Loucy (cell line): Measurements from ENCODE around the gene TJAP1.

Source experiments
- H2AFZ ChIP-seq: fragments of 200-600 bp; sonication (generic); 2 replicates; pipeline ENCODE4 v1.6.0; 2016; ENCODE audit warnings: antibody characterized with exemption, mild to moderate bottlenecking, low read length, moderate library complexity
- H3F3A ChIP-seq: fragments of 200-600 bp; 2 replicates; pipeline ENCODE4 v1.6.0; 2016; ENCODE audit warnings: antibody characterized with exemption, low read depth, mild to moderate bottlenecking
- H3K27me3 ChIP-seq: fragments of 200-600 bp; sonication (generic); 2 replicates; pipeline ENCODE4 v1.6.1; 2014; ENCODE audit warnings: low read length, mild to moderate bottlenecking; ENCODE audit not compliant: insufficient read depth, poor library complexity, severe bottlenecking
- H3K36me3 ChIP-seq: fragments of 200-600 bp; sonication (generic); 2 replicates; pipeline ENCODE4 v1.6.1; 2016; ENCODE audit warnings: low read length; ENCODE audit not compliant: insufficient read depth
- H3K4me1 ChIP-seq: fragments of 200-600 bp; sonication (generic); 2 replicates; pipeline ENCODE4 v1.5.1; 2014; ENCODE audit warnings: low read length, mild to moderate bottlenecking; ENCODE audit not compliant: insufficient read depth, poor library complexity, severe bottlenecking
- H3K4me2 ChIP-seq: fragments of 200-600 bp; sonication (generic); 2 replicates; pipeline ENCODE4 v1.6.0; 2014; ENCODE audit warnings: antibody characterized with exemption, low read length, low read depth, mild to moderate bottlenecking; ENCODE audit not compliant: poor library complexity, severe bottlenecking
- H3K4me3 ChIP-seq: fragments of 200-600 bp; sonication (generic); 2 replicates; pipeline ENCODE4 v1.5.1; 2014; ENCODE audit warnings: low read length, mild to moderate bottlenecking, mixed read lengths; ENCODE audit not compliant: poor library complexity, severe bottlenecking
- H3K79me2 ChIP-seq: fragments of 200-600 bp; sonication (generic); 2 replicates; pipeline ENCODE4 v1.6.1; 2014; ENCODE audit warnings: low read length; ENCODE audit not compliant: insufficient read depth
- H3K9ac ChIP-seq: fragments of 200-600 bp; sonication (generic); 2 replicates; pipeline ENCODE4 v1.6.0; 2014; ENCODE audit warnings: mild to moderate bottlenecking, low read depth, low read length, moderate library complexity; ENCODE audit not compliant: poor library complexity, severe bottlenecking
- H3K9me2 ChIP-seq: fragments of 200-600 bp; sonication (generic); replicated peaks from 2 replicates; pipeline ENCODE4 v1.6.1; 2016; ENCODE audit warnings: low read depth, low read length, mixed read lengths
- H3K9me3 ChIP-seq: fragments of 200-600 bp; sonication (generic); 2 replicates; pipeline ENCODE4 v1.6.1; 2014; ENCODE audit warnings: mild to moderate bottlenecking, antibody characterized with exemption, low read length, low read depth; ENCODE audit not compliant: insufficient read depth
- H4K20me1 ChIP-seq: fragments of 200-600 bp; sonication (generic); 2 replicates; pipeline ENCODE4 v1.6.0; 2014; ENCODE audit warnings: antibody characterized with exemption, low read length, mild to moderate bottlenecking; ENCODE audit not compliant: insufficient read depth, poor library complexity, severe bottlenecking
- CTCF ChIP-seq: fragments of 200-600 bp; sonication (generic); conservative IDR thresholded peaks from 2 replicates; pipeline ENCODE4 v1.5.1; 2014; ENCODE audit warnings: mild to moderate bottlenecking, antibody characterized with exemption, low read length
- EZH2phosphoT487 ChIP-seq: fragments of 200-600 bp; IDR thresholded peaks from 2 replicates; pipeline ENCODE4 v1.6.1; 2018; ENCODE audit warnings: antibody characterized with exemption, mild to moderate bottlenecking, moderate library complexity, borderline replicate concordance

Gene TJAP1

GRCh38 chr6:43452896-43453295 lies 24.5 kb upstream of the TJAP1 start:
- Histone ChIP-seq H3K9ac (no peak overlapping the region), H3K9me2 (no peaks in the 10 kb centered on the region), H3K4me1 (no peaks in the 10 kb centered on the region), H3K9me3 (no peaks in the 10 kb centered on the region), H3K4me3 (no peak overlapping the region), H3F3A (no peaks in the 10 kb centered on the region), H3K4me2 (no peak overlapping the region), H3K36me3 (no peaks in the 10 kb centered on the region), H4K20me1 (no peaks in the 10 kb centered on the region), H2AFZ (no peak overlapping the region), H3K79me2 (no peaks in the 10 kb centered on the region), H3K27me3 (no peaks in the 10 kb centered on the region)
- TF ChIP-seq CTCF: no peak
- no peak for TF ChIP-seq EZH2phosphoT487

- H3K4me2 ChIP-seq: no peak overlapping the region
- H3K9ac ChIP-seq: no peak overlapping the region
Observed at GRCh38 chr6:43453831-43454230, 23.5 kb upstream of the TJAP1 start.

GRCh38 chr6:43454290-43454695 lies 23.1 kb upstream of the TJAP1 start:
- no peaks in the 10 kb centered on the region for H3K4me1 ChIP-seq
- H2AFZ ChIP-seq: no peak overlapping the region
- TF ChIP-seq CTCF (peak; percentile 60), EZH2phosphoT487 (no peak)
- no peaks in the 10 kb centered on the region for H3K9me2 ChIP-seq
- H3K9me3 ChIP-seq: no peaks in the 10 kb centered on the region
- H3K36me3 ChIP-seq: no peaks in the 10 kb centered on the region
- H3F3A ChIP-seq: no peaks in the 10 kb centered on the region
- no peaks in the 10 kb centered on the region for H3K27me3 ChIP-seq
- H3K79me2 ChIP-seq: no peaks in the 10 kb centered on the region
- H4K20me1 ChIP-seq: no peaks in the 10 kb centered on the region
- no peak overlapping the region for H3K9ac ChIP-seq
- peak overlapping the region; percentile 57 for H3K4me3 ChIP-seq
- peak overlapping the region; percentile 50 for H3K4me2 ChIP-seq

More at GRCh38 chr6:43453831-43454230, 23.5 kb upstream of the TJAP1 start:
- Histone ChIP-seq H3K4me1 (no peaks in the 10 kb centered on the region), H3K79me2 (no peaks in the 10 kb centered on the region), H3K9me2 (no peaks in the 10 kb centered on the region), H3F3A (no peaks in the 10 kb centered on the region), H3K9me3 (no peaks in the 10 kb centered on the region), H3K36me3 (no peaks in the 10 kb centered on the region), H3K4me3 (no peak overlapping the region), H3K27me3 (no peaks in the 10 kb centered on the region), H2AFZ (no peak overlapping the region), H4K20me1 (no peaks in the 10 kb centered on the region)
- no peak for TF ChIP-seq CTCF
- no peak for TF ChIP-seq EZH2phosphoT487
